HL-60/S4 treated with phorbol 12-myristate 13-acetate at 8.2 ng/mL for 4 days and 3 days (cell line): Measurements from ENCODE around the gene MACROD2.

Source experiments
- in situ Hi-C: fragments of 300-500 bp; cut with MboI; formaldehyde crosslinking; loops from 2 replicates; pipeline ENCODE4 v1.15.0; 2022; ENCODE audit warnings: low sequenced_read_pairs

Gene MACROD2

DNA sequence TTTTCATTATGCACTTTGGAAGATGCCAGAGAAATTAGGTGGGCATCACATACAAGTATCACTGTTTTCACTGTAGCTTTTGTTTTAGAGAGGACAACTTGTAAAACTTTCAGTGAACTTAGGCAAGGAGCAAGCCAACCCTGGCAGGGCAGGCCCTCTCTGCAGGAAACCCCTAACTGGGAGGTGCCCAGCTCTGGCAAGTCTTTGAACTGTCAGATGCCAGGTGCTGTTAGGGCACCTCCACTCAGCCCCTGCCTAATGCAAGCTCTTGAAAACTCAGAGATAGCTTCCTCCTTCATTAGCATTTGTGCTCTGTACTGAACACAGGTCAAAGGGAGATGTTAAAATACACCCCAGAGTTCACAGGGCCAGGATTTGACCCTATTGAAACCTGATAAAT, 1116.3 kb downstream of the MACROD2 start:
- in situ Hi-C loops: no loop called here

DNA sequence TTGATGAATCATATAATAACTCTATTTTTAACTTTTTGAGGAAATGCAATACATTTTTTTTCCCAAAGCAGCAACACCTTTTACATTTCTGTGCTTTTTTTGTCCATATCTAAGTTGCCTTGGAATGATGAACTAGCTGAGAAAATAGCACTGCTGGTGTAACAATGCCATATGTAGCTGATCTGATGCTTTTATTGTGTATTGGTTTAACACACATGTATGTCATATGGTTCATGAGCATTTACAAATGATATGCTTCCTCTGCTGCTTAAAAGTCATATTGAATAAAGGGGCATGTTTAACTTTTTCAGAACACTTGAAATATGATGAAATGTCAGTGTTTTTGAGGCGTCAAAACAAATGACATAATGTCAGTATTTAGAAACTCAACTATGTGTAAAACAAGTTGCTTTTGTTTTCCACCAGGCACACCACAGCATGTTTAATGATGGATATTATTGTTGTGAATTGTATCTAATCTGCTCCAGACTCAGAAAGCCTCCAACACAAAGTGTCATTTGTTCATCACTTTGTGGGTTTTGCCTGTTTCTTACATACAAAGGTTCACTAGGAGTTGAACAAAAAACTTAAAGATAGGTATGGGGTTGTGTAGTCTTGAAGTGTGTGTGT, 1117.9 kb downstream of the MACROD2 start:
- in situ Hi-C loops: no loop called here

DNA sequence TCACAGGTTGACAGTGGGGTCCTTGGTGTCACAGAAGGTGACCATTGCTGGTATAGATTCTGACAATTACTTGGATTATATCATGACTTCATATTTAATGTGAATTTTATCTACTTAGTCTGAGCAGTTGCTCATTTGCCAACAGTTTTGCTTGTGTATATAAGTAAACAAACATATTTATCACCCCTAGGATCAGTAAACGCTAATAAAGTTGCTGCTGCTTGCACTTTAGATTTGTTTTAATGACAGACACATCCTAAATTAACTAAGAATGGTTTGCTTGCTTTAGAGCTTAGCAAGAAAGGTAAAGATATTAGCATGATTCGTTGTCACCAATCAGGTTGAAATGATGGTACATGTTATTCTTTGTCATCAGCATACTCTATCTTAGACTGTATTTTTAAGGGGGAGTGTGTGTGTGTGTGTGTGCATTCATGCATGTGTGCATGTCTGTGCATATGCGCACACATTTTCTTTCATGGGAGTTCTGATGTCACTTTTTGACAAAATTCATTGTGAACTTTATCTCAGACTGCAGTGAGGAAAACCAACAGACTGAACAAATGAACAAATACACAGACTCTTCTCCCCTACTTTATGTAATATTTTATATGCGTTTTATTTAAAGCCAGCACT, 1124.7 kb downstream of the MACROD2 start:
- in situ Hi-C loops: no loop called here

DNA sequence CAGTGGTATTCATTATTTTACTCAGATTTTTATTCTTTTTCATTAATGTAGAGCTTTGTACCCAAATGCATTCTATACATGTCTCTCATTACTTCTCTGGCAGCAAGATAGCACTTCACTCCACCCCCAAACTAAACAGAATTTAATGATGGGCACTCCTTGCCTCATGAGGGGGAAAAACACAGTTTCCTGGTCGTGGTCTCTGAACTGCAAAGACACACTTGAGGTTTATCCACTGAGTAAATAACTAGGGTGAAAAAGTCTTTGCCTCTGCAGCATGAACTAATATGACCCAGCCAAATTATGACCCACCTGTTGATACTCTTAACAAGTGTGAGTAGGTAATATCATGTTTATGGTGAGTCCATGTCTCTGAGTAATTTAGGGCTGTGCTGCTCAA, 1127.3 kb downstream of the MACROD2 start:
- in situ Hi-C loops: no loop called here

DNA sequence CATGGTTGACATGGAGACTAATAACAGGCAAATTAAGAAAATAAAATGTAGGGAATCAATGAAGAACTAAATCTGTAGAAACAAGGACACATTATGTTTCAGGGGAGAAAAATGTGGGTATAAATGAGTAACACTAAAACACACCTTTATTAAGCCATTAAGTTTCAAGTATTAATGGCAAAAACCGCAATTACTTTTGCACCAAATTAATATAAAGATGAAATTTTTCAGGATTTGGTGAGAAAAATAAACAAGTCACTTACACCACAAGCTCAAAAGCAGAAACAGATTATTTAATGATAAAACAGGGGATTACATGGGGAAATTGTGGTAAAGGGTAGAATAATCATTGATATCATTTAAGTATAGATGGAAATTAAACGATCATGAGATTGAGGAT, 1135.9 kb downstream of the MACROD2 start:
- in situ Hi-C loops: no loop called here

DNA sequence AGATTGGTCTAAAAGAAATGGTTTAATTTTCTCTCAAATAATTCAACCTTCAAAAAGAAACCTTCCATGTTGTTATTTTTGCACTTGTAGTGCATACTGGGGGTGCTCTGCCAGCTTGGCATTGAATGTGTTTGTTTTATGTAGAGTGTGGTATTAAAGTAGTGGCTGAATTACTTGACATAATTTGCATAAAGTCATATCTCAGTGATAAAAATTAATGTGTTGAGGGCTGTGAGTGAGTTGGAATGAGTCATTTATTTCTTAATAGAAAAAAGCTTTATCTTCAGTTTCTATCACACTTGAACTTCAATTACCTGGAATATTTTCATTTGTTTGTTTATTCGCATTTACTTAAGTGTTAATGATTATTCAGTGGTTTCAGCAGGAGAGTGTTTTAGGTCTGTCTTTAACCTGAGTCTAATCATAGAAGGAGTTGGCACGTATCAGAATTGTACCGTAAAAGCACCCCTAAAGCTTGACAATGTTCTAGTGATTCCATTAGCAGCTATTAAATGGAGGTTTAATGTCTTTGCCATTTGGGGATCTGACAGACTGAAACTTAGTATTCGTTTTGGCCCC, 1143.3 kb downstream of the MACROD2 start:
- in situ Hi-C loops: no loop called here

DNA sequence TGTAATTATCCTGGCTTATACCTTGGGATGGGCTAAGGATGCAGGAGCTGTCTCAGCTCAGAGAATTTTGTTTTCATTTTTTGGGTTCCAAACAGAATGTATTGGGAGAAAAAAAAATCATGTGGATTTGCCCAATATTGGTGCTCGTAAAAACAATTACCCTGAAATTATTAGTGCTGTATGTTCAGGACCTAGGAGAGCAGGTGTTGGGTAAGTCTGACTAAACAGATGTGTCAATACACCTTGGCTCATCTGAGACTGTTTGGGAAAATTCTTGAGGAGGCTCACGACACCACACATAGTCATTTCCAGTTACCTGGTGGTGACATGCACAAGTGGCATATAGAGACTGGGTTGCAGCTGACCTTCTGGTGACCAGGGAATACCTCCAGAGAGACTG, 1144.2 kb downstream of the MACROD2 start:
- in situ Hi-C loops: no loop called here

DNA sequence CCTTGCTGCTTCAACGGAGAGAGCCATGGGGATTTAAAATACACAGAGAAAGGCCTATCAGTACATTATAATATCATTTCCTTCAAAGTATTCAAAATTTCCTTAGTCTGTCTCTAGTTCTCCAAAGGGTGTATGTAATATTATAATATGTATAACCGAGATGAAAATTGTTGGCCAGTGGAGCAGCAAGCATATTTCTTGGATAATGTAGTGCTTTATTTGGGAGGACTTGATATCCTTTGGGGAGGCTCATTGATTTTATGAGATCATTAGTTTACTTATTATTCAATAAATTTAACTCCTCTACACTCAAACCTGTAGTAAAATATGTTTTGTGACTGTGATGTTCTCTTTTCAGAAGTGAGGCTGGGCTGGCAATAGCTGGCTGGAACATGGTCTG, 1145.0 kb downstream of the MACROD2 start:
- in situ Hi-C loops: loop anchor here (10.0 kb wide), 1 partner anchor 685 kb away; no protein-coding TSS in a partner anchor

DNA sequence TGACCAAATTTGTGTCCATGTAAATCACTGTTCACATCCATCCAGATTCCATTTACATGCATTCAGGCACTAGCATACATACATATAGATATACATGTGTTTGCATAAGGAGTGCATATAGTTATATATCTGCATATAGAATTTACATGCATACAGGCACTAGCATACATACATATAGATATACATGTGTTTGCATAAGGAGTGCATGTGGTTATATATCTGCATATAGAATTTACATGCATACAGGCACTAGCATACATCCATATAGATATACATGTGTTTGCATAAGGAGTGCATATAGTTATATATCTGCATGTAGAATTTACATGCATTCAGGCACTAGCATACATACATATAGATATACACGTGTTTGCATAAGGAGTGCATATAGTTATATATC, 1145.6 kb downstream of the MACROD2 start:
- in situ Hi-C loops: loop anchor here (10.0 kb wide), 1 partner anchor 686 kb away; no protein-coding TSS in a partner anchor

DNA sequence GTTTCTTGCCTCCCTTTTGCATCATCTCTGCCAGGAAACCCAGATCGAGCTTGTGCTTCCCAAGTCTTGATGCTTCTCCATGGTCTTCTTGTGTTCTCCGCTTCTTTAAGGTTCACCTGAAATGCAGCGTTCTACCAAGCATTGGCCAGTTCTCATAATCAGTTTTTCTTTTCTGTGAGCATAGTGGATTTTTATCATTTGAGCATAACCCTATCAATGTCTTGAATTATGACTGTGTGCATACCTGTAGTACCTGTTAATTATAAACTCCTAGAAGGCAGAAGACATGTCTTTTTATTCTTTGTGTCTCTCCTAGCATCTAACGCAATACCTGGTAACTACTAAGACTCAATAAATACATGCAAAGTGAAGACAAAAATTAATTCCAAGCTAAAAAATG, 1146.5 kb downstream of the MACROD2 start:
- in situ Hi-C loops: loop anchor here (10.0 kb wide), 1 partner anchor 687 kb away; no protein-coding TSS in a partner anchor

DNA sequence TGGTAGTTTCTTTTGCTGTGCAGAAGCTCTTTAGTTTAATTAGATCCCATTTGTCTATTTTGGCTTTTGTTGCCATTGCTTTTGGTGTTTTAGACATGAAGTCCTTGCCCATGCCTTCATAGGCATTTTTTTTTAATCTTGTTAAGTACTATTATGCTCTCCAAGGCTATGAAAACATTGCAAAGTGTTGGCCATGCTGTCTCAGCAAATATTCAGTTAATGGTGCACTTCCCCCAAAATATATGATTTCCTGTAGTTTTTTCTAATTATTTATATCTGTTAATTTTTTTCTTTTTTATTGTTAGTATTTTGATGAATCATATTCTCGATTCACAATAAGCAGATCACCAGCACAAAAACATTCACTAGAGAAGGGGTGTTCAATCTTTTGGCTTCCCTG, 1148.2 kb downstream of the MACROD2 start:
- in situ Hi-C loops: loop anchor here (10.0 kb wide), 1 partner anchor 689 kb away; no protein-coding TSS in a partner anchor

DNA sequence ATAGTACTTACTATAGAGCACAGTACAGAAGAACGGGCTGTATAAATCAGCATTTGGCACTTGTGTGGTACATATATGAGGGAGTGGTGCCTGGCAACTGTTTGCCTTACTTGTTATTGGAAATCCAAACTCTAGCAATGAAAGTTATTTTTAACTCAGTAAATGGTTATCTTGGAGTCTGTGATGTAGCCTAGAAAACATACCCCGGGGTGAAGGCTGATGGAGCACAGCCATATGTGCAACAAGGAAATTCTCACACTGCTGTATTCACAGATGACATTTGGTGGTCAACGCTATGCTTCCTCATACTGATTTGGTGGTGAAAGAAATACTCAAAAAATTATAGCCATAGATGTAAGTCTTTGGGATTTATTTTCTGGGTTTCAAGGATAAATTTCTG, 1149.6 kb downstream of the MACROD2 start:
- in situ Hi-C loops: loop anchor here (10.0 kb wide), 1 partner anchor 690 kb away; no protein-coding TSS in a partner anchor

DNA sequence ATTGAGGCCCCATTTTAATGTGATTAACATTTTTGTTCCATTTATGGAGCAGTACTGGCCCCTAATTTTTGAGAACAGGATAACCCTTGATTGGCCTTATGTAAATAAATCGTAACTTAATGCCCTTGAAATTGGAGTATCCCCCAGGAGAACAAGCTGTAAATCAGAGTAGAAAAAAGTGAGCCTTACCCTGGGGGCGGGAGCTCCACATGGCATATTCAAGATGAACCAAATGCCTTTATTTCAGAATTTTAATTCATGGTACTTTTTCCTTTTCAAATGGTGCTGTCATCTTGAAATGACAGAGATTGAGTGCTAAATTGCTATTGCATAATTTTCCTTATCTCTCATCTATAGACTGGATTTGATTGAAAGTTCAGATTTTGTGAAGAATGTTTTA, 1151.6 kb downstream of the MACROD2 start:
- in situ Hi-C loops: loop anchor here (10.0 kb wide), 1 partner anchor 692 kb away; no protein-coding TSS in a partner anchor

DNA sequence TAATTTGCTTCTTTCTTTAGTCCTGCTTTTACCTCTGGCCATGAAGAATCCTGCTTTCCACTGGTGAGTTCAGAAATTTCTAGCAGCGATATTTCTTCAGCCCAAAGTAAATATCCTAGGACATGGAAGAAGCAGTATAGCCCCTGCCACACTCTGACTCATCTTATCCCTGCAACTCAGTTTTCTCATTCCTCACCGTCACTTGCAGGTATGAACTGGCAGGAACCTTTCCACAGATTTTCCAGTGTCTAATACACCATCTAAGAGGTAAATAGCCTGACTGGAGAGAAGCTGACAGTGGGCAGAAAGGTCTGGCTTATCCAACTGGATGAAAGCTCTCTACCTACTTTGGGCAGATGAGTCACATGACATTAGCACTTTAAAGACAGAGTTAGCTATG, 1158.8 kb downstream of the MACROD2 start:
- in situ Hi-C loops: no loop called here

DNA sequence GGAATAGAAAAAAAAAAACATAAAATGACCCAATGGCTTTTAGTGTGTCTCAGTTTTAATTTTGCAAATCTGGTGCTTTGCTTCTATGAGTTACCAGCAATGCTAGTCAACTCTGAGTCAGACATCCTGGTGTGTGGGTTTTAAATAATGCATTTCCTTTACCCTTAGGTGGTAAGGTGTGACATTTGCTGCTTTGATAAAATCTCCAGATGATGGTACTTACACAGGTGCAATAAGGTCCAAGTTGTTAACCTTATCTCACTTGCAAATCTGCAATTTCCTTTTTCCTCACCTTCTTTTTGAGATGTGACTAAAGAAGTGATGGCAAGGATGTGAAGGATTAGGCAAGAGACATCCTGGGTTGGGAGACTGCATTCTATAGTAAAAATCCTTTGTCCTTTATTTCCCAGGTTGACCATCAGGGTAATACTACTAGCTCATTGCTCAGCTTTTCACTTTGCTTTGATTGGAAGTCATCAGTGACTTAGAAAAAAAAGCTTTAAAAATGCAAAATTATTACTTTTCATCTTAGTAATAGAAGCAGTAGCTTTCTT, 1160.6 kb downstream of the MACROD2 start:
- in situ Hi-C loops: no loop called here

DNA sequence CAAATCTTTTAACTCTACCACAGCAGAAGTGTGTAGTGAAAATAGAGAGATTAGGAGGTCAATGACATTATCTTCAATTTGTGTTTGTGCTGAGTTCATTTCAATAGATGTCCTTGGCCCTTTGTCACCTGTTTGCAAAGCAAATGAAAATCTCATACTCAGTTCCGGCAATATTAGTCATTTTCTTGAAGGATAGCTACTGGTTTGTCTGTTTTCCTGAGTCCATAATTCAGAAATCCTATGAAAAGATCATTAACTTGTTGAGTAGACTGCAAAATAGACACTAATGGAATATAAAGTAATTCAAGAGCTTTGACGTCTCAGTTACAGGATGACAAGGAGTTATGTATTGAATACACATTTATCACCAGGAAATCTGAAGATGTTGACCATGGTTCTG, 1163.2 kb downstream of the MACROD2 start:
- in situ Hi-C loops: no loop called here

DNA sequence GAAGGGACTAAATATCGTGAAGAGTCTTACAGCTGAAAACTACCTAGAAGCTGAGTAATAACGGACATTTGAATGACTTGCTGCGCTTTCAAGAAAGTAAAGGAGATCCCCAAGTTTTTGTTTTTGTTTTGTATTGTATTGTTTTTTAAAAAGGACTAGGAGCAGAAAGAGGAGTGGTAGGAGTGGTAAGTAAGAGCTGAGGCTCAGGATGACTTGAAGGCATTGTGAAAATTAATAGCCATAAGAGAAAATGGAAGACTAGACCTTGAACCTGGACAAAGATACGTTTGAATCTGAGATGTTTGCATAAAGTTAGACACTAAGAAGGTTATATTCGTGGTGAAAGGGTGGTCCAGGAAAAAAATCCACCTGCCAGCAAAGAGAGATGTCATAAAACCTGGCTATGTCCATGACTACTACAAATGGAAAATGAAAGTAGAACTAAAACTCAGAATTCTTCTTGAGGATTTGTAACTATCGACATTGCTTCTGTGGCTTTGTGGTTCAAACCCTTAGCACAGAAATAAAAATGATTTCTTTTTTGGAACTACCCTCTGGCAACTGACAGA, 1166.8 kb downstream of the MACROD2 start:
- in situ Hi-C loops: no loop called here

DNA sequence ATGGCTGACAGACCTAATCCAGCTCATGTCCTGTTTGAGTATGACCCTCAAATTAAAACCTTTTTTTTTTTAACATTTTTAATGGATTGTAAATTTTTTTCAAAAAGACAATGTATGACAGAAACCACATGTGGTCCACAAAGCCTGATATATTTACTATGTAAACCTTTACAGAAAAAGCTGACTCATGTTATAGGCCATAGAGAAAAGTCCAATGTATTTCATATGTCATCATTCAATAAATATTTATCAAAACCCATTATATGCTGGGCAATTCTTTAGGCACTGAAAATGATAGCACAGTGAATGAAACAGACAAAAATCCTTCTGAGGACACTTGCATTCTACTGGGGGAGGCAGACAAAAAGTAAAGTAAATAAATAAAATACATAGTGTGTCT, 1168.3 kb downstream of the MACROD2 start:
- in situ Hi-C loops: no loop called here

DNA sequence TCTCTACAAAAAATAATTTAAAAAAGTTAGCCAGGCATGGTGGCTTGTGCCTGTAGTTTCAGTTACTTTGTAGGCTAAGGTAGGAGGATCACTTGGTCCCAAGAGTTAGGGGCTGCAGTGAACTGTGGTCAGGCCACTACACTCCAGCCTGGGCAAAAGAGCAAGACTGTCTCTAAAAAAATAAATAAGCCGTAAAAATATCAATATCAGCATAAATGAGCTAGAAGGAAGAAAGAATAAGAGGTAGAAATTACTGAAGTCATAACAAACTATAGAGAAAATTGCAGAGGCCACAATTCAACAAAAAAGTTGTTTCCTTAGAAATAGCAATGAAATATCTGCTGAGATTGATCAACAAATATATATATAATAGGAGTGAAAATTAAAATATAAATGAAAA, 1169.4 kb downstream of the MACROD2 start:
- in situ Hi-C loops: no loop called here

DNA sequence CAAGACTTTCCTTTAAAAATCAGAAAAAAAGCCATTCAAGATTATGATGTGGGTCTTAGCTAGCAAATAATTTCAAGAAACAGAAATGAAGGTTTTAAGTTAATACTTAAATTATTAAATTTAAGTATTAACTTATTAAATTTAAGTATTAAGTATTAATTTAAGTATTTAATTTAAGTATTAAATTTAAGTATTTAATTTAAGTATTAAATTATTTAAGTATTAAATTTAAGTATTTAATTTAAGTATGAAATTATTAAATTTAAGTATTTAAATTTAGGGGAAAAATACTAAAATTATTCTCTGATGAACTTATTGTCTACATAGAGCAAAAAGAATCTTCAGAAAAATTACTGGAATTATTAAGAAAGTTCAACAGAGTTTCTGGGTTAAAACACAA, 1171.4 kb downstream of the MACROD2 start:
- in situ Hi-C loops: no loop called here

DNA sequence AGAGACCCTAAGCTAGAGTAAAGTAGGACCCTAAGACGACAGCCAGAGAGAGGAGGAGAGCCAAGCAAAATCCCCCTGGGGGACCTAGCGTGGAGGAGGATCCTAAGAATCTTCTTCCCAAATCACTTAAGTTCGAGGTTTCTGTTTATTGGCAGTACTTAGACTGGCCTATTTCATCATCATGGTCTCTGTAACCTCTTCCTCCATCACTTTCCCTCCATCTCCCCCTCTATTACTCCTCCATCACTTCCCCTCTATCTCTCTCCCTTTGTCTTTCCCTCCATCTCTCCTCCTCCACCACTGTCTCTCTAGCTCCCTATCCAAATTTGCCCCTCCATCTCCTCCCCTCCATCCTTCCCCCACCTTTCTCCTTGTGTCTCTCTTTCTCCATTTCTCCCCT, 1175.7 kb downstream of the MACROD2 start:
- in situ Hi-C loops: no loop called here

DNA sequence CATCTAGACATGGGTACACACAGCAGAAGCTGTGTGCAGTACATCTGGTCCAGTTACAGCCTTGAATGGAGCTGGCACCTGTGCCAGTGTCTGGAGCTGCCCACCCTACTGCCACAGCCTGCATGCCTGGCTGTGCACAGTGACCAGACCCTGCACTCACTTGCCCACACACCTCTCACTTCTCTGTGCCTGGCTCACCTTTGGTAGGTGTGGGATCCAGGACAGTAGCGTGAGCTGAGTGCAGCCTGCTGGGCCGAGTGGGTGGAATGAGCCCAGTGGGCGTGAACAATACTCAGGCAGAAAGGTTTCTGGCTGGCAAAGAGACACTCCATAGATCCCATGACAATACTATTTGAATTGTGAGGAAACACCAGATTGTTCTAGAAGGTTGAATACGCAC, 1181.6 kb downstream of the MACROD2 start:
- in situ Hi-C loops: no loop called here
